ENCODE data around the gene L1CAM. TPM values are rescaled to one million over a fixed set of nuclear protein-coding genes. Genes with fewer than 3 reads are reported as not detected.

The L1CAM gene
- polyA plus RNA-seq, 1 donor = 2.5 TPM

DNA sequence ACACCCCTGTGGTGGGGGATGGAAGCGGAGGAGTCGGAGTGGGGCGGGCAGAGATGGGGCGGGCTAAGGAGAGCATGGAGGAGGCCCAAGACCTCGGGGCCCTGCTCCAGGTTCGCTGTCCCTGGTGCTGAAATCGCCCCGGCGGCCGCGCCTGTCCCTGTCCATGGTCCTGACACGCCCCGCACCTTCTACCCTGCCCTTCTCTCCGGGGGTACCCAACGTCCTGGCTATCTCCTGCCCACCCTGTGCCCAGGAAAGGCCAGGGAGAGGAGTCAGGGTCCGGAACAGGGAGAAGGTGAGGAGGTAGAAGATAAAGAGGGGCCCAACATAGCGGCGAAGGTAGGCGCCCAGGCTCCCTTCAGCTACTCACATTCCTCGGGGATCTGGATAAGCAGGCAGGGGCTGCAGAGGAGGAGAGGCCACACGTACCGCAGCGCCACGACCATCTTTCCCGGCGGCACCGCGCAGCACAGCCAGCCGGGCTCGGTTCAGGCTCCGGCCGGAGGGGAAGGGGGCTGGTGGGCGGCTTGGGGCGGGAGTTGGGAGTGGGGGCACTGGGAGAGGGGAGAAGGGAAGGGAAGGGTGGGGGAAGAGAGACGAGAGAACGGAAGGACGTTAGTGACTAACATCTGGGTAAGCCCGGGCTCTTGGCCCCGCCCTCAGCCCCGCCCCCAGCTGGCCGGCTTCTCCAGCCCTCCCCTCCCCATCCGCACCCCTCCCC, 10.4 kb downstream of the L1CAM start:
- DNase-seq = peak; percentile 55

DNA sequence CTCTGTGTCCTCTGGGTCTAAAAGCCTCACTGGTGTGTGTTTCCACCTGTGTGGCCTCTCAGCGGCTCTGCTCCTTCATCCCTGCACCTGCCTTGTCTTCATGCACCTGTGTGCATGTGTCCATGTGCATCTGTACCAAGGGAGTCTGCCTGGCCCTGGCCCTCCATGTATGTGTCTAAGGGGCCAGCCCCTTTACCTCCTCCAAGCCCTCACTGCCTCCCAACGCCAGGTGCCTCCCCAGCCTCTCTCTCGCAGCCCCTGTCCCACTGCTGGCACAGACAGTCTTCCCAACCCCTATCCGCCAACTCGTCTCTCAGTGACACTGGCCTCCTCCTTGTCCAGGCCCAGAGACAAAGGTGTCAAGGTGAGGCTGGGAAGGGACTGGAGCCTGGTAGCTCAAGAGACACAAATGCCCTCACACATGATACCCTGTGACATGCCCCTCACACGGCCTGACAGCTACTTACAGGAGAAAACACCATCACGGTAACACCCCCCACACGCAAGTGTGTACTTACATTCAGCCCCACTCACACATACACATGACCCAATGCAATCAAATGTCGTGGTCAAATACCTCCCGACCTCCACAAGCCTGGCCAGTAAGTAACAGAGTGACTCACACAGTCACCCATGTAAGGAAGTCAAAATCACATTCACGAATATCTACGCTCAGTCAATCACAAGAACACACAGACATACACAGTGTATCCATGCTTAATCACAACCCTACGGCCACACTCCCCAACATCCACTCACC, 11.4 kb downstream of the L1CAM start:
- no peak for DNase-seq

DNA sequence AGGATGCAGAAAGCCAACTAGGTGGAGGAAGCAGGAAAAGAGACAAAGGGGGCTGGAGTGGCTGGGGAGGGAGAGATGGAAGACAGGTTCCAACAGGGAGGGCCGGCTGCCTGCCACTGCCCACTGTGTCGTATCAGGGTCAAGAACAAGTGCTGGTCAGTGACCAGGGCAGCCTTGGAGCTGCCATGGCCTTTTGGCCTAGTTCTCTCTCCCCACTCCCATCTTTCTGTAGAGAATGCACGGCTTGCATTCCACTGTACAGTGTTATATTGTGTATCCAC, 11.9 kb downstream of the L1CAM start:
- no peak for DNase-seq

DNA sequence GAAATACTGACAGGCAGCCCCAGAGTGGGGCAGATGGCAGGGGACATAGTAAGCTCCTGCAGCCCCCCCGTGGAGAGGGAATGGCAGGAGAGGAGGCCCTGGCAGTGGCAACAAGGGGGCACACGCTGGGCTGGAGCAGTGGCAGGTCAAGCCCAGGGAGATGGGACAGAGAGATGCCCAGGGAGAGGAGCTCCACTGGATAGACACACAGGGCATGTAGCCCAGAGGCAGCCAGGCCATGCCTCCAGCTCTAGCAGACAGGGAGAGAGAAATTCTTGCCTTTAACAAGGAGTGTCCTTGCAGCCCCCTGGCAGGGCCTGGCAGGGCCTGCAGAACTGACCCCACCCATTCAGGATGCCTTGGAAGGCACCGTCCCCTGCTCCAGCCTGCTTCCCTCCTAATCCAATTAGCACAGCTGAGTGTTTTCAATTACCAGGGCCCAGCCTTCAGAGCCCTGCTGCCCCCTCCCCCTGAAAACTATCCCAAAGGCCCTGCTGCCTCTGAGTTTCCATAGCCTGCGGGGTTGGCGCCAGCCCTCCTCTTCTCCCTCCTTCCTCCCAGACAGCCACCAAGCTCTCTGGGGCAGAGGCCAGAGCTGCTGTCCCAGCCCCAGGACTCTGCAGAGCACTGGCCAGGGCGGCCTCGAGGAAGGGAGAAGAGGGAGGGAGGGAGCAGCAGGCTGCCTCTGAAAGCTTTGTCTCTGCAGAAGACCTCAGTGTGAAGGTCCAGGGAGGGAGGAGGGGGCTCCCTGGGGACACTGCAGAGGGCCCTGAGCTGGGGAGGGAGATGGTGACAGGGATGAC, 12.5 kb downstream of the L1CAM start:
- no peak for DNase-seq

DNA sequence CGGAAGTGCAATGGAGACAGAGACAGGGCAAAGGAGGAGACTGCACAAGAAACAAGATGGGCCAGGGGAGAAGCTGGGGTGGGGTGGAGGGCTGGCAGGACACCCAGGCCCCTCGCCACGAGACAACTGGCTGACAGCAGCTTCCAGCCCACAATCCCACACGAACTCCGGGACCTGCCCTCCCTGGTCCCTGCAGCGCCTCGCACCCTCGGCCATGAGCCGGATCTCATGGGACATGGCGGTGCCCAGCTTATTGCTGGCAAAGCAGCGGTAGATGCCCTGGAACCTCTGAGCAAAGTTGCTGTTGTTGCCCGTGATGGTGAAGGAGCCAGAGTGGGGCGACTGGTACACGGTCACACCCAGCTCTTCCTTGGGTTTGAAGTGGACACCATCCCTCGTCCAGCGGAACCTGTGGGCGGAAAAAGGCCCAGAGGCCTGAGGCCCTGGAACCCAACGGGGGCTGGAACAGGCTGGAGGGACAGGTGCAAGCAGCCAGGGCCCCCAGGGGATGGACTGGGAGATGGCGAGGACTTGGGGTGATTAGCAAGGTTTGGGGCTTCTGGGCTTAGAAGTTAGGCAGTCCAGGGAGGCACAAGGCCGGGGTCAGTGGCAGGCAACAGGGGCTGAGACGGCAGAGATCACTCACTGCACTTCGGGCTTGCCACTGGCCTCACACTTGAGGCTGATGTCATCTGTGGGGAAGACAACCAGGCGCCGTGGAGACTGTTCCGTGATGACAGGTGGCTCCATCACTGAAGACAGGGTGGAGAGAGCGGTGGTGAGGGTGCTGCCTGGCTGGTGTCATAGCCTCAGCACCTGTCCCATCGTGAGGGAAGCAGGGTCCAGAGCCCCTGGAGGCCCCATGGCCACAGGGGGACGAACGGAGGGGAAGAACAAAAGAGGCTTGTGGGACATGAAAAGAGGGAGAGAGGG, 13.8 kb downstream of the L1CAM start:
- DNase-seq = no peak

DNA sequence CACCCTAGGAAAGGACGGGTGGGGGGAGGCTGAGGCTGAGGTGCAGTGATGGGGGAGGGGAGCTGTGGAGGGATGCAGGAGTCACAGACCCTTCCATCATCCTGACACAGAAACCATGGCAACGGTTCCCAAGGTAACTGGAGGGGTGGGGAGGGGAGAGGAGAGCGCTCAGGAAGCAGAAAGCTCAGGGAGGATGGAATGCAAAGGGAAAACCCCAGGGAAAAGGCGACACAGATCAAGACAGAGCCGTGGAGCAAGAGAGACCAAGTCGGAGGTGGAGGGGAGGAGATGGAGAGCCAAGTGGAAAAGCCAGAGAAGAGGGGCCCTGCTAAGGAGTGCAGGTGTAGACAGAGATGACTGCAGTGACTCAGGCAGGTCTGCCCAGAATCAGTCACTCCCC, 14.5 kb downstream of the L1CAM start:
- no peak for DNase-seq

DNA sequence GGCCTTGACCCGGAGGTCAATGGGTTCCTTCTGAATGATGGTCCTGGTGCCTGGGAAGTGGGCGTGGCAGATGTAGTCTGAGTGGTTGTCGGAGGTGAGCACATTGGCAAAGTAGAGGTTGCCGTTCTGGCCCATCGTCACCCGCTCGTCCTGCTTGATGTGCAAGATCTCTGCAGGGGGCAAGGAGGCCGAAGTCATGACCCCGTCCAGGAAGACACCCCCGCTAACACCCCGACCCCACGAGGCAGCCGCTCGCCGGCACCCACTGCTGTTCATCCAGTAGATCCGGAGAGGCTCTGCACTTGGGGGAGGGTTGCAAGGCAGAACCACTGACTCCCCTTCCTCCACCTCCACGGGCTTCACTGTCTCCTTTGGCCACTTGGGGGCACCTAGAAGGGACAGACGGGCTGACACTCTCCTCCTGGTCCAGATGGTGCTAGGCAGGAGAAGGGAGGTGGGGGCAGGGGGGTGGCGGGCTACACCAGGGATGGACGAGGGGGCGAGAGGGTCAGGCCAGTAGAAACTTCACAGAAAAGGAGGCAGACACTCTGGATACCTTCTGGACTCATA, 15.1 kb downstream of the L1CAM start:
- no peak for DNase-seq

DNA sequence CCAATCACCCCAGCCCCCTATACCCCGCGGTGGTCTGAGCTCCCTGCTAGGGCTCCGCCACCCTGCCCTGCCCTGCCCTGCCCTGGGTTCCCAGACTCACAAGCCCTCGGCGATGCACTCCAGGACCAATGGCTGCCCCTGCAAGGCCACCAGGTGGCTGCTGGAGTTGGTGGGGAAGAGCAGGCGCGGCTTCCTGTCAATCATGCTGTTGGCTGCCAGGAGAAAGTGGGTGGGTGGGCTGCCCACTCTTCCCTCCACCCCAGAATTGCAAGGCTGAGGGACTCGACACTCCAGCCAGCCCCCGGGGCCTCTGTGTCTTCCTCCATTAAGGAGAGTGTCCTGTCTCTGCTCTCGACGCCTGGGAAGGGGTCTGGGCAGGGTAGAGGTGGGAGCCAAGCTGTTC, 15.7 kb downstream of the L1CAM start:
- no peak for DNase-seq

DNA sequence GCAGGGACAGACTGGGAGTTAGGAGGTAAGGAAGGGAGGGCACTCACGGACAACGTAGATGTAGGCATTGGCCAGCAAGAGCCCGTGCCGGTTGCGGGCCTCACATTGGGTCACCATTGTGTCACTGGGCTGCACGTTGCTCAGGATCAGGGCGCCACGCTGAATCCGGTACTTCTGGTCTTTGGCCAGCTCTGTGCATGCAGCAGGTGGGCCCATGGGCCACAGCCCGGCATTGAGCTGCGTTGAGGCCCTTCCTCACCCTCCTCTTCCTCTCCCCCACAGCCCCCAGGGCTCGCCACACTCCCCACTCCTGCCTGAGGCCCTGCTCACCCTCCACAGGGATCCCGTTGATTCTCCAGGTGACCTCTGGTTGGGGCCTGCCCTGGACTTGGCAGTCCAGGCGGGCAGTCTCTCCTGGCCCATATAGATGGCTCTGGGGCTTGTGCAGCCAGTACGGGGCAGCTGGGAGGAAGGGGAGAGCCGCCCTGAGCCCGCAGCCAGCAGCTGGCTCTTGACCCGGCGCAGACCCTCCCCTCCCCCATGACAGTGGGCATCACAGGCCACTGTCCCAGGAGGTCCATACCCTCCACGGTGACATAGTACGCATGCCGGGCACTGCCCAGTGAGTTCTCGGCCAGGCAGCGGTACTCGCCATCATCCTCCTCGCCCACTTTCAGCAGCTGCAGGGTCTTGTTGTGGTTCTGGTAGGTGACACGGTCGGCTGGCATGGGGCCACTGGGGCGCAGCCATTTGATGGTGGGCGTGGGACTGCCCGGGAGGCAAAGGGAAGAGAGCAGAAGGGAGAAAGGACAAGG, 16.3 kb downstream of the L1CAM start:
- DNase-seq = no peak

DNA sequence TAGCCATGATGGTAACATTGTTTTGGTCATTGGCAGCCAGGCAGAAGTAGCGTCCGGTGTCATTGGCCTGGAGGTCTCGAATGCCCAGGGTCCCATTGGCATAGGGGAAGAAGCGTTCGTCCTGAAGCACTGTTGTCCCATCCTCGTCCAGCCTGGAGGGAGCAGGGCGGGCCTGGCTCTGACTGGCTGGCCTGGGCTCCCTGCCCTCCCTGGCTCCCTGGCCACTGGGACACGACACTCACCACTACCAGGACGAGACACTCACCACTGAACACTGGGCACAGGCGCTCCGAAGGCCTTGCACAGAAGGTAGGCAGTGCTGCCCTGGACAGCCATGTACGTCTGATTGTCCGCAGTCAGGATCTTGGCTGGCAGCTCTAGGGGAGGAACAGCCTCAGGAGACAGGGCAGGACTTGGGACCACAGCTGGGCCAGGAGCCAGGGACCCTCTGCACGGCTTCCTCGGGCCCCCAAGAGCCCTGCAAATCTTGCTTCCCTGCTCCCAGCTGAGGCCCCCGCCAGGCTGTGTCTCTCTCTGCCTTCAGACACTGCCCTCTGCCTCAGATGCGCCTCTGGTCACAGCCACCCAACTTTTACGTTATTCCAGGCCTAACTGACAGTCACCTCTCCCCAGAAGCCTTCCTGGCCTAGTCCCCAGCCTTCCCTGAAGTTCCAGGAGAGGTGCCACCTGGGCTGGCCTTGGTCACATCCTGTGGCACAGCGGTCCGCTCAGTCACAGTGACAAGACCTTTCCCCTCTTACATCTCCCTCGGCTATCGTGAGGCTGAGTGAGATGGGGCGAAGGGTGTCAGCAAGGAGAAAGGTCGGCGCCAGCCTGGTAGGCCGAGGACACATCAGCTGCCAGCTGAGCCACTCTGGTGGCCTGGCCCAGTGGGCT, 17.1 kb downstream of the L1CAM start:
- DNase-seq = no peak

DNA sequence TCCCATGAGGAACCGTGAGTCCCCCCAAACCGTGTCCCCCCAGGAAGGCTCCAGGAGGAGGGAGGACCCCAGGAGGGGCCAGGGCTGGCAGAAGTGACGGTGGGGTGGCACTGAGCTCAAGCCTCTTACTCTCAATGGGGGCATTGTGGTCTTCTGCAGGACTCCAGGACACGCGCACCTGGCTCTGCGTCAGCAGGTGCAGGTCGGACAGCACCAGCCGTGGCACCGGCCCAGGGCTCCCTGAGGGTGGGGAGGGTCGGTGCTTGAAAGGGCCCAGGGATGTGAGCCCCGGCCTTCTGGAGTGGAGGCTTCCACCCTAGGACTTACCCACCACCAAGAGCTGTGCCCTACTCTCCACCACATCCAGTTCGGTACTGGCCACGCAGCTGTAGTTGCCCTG, 18.3 kb downstream of the L1CAM start:
- DNase-seq = no peak

DNA sequence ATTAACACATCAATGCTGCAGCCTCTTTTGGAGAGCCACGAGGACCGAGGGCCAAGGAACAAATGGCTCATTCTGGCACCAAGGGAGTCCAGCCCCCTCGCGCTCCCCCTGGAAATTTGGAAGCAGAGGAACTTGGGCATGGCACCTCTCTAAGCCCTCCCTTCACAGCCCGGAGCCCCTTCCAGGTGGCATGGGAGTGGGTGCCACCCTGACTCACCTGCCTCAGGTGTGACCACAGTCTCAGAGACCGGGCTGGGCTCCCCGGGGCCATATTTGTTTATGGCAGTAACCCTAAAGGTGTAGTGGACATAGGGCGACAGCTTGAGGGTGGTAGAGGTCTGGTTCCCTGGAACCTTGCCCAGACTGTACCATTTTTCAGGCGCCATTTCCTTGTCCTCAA, 18.8 kb downstream of the L1CAM start:
- no peak for DNase-seq

DNA sequence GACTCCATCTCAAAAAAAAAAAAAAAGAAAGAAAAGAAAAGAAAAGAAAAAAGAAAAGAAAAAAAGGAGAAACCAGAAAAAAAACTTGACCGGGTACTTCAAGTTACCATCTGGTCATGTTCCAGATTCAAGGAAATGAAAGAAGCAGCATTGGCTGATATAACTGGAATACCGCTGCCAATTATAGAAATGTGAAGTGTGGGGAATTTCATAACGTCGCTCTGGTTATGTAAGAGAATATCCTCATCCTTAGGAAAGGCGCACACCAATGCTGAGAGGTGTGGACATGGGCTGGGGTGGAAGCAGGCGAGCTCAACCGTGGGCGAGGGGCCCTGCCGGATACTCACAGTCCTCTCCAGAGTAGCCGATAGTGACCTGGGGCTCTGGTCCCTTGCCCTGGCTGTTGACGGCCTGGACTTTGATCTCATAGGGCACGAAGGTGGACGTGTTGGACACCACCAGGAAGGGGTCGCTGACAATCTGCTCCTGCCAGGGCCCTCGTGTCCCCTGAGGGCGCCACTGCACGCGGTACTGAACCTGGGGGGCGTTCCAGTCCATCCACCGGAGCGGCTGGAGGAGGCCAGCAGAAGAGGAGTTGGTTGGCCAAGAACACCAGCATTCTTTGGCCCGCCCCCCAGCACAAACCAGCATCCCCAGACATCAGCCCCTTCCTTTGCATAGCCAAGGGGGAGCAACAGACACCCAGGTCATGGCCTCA, 19.5 kb downstream of the L1CAM start:
- DNase-seq = no peak

DNA sequence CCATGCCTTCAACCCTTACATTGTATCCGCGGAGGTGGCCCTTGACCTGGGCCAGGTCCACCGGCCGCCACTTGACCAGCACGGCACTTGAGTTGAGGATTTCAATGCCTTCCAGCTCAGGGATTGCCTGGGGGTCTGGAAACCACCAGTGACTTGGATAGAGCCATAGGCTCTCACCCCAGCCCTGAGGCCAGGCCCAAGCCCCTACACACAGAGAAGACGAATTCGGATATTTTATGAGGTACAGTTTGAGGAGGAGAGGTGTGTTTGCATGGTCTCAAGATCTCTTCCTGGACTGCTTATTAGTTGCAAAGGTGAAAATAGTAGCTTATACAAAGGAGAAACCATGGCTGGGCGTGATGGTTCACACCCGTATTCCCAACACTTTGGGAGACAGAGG, 20.3 kb downstream of the L1CAM start:
- DNase-seq = no peak

DNA sequence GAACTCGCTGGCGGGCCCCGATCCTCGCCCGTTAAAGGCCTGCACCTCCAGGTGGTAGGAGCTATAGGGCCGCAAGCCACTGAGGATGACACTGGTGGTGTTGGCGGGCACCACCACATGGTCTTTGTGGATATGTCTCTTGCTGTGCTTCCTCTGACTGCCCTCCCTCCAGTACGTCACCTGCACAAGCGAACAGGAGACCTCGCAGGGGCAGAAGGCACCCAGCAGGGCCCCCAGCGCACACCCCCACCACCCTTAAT, 20.7 kb downstream of the L1CAM start:
- no peak for DNase-seq

DNA sequence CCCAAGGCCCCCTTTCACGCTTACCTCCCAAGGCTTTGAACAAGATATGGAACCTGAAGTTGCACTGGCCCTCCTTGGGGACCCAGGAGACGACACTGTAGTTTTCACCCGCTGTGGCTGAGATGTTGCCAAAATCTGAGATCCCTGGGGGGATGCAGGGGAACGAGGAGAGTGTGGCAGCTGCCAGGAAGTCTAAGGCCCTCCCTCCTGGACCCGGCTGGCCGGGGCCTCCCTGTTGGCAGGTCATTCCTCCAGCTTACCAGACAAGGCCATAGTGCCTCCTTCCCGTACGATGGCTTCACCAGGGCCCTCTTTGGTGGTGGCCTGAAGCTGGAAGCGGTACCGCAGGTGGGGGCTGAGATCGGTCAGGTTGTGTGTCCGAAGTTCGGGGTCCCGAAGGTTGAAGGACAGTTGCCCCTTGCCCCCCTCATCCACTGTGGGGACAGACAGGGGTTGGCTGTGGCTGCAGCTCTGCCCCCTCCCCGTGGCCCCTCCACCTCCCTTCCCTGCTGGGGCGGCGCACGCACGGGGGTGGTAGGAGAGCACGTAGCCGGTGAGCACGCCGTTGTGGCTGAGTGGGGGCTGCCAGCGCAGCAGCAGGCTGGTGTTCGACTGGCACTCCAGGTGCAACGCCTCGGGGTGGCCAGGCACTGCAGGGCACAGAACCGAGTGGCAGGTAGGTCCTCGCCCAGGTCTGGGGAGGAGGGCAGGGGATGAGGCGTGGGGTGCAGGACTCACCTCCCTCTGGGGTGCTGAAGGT, 21.2 kb downstream of the L1CAM start:
- DNase-seq = no peak

DNA sequence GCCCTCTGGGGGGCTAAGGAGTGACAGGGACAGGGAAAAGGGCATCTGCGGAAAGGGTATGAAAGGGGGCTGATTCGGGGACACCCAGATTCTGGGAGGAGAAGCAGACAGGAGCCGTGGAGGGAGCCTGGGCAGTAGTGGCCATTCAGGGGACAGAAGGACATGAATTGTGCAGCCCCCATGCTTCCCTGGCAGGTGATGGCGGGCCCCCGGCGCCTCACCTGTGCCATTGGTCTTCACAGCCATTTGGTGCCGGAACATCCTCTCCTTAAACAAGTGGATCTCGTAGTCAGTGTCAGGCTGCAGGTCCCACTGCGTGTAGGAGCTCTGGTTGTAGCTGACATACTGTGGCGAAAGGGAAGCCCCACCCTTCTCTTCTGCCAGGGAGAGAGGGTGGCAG, 21.9 kb downstream of the L1CAM start:
- DNase-seq = no peak

DNA sequence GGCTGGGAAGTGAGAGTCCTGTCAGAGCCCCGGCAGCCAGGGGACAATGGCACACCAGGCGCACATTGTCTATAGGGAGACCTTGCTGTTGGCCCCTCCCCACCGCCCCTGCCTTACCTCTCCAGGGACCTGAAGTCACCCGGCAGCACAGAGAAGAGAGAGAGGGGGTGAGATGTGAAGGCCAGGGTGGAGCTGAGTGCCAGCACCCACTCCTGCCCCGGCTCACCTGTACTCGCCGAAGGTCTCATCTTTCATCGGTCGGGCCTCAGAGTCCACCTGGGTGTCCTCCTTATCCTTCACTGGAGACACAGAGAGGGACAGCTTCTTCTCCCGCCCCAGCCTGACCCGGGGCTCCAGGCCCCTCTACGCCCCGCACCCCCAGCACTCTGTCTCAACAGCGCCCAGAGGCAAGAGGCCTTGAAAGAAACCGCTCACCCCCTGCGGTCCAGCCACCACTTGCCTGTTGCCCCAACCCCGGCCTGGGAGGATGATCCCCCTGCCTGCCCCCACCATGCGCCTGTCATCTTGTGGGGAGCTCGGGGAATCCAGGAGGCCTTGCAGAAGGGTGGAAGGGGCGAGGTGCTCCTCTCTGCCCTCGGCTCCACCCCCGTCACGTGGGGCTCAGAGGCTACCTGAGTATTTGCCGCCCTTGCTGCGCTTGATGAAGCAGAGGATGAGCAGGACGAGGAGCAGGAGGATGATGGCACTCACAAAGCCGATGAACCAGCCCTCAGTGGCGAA, 22.6 kb downstream of the L1CAM start:
- DNase-seq = no peak

All from hindlimb muscle (tissue), 1 donor.